ENCODE results near the gene PRDM2.
A peak's percentile ranks its signal among the peaks of the same experiment; 100 is the strongest.

PRDM2 gene

DNA sequence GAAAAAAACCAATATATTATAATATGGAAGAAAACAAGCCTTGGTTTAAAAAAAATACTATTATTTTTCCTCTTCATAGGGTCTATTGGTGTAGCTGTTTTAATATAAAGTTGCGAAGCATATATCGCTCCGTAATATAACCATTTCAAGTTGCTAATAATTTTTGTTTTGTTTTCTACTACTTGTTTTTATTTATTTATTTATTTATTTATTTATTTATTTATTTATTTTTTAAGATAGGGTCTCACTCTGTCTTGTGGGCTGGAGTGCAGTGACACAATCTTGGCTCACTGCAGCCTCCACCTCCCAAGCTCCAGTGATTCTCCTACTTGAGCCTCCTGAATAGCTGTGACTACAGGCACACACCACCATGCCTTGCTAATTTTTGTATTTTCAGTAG, 46.4 kb downstream of the PRDM2 start:
- DNase-seq: no peak

DNA sequence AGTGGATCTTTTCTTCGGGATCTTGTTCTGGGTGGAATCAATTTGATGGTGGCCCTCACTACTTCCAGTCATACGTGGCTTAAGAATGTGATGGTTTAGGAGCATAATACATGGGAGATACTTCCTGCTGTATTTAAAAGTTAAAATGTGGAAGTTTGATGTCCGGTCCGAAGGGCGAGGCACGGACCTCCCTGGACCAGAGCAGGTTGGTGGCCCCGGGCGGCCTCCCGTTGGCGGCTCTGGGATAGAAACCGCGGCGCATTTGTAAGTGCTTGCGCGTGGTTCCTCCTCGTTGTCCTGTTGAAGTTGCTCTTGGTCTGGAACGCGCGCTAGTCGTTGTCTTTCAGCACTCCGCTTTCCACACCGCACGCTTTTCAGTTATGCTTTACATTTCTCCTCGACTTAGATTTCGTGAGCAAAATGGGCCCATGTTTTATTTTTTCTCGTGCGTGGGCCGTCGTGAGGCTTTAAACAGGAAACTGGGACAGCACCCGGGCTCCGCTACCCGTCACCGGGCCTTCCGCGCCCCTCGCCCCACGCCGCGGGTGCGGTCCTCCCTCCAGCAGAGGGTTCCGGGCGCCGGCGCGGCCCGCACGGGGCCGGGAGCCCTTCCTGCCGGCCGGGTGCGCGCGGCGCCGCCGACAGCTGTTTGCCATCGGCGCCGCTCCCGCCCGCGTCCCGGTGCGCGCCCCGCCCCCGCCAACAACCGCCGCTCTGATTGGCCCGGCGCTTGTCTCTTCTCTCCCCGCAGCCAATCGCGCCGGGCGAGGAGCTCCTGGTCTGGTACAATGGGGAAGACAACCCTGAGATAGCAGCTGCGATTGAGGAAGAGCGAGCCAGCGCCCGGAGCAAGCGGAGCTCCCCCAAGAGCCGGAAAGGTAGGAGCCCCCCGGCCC, 48.9 kb downstream of the PRDM2 start:
- peak; percentile 89 for DNase-seq

DNA sequence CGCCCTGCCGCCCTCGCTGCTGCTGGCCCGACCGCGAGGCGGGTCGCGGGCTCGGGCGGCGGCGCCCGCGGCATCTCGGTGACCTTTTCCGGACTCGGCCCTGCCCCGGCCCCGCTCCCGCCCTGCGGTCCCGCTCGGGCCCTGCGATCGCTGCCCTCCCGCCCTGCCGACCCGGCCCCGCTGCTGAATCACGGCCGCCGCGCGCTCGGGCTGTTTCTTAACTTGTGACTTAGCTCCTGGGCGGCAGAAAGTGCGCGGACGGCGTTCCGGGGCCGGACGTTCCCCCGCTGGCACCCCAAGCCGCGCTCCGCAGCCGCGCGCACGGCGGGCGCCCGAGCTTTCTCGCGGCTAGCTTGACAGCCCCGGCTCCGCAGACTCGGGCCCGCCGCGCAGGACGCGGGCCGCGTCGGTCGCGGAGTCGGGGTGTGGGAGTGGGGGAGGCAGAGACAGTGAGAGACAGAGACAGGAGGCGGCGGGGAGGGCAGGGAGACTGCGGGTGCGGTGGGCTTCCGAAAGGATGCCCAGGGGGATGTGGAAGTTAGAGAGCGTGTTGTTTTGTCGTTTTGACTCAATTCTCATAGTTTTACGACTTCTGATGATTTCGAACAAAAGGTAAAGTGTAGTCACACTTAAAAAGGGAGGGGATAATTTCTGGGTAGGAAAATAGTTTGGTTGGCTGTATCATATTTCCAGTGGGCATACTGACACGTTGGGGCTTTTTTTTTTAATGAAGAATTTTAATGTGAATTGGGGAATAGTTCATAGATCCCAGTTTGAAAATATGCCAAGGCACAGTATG, 49.8 kb downstream of the PRDM2 start:
- DNase-seq: no peak

DNA sequence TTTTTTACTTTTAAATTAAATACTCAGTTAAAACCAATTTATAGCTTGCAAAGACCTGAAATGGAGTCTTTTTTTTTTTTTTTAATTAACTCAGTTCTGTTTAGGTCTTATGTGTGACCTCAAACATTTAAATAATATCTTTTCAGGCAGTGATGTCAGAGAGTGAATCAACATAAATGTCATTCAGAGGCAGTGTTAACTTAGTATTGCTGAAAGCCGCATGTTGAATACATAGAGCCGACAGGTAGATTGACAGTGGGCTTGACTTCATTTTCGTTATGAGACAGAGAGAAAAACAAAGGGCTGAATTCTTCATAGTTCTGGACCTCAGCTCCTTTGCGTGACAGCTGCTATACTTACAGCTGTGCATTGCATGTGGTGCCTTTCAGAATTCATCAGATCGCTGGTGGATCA, 51.5 kb downstream of the PRDM2 start:
- no peak for DNase-seq

DNA sequence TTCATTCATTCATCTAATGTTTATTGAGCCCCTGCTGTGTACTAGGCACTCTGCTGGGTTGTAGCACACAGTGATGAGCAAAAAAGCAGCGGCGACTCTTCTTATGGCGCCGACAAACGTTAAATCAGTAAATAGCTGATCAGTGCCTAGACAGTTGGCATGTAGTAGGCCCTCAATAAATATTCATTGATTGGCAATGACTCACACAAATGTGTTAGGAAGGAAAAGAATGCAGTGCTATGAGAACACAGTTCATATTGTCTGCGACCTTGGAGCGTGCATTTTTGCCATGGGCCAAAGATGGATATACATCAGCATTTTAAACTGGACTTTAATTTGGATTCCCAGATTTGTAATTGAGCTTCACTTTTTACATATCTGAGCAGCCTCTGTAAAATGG, 52.0 kb downstream of the PRDM2 start:
- no peak for DNase-seq

DNA sequence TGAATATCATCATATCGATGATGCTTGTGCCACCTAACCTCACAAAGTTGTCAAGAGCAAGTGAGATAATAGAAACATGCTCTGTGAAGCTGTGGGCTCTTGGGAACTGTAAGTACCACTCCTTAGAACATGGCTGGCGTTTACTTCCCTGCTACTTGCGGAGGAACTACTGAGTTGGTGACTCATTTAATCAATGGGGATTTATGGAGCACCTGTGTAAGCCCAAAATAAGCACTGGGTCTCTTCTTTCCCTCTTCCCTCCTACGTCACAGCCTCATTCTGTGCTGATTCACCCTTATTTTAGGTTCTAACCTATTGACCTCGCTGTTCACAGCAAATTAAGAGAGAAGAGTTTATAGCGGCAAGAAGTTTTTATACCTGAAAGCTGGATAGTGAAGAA, 52.9 kb downstream of the PRDM2 start:
- DNase-seq: no peak

DNA sequence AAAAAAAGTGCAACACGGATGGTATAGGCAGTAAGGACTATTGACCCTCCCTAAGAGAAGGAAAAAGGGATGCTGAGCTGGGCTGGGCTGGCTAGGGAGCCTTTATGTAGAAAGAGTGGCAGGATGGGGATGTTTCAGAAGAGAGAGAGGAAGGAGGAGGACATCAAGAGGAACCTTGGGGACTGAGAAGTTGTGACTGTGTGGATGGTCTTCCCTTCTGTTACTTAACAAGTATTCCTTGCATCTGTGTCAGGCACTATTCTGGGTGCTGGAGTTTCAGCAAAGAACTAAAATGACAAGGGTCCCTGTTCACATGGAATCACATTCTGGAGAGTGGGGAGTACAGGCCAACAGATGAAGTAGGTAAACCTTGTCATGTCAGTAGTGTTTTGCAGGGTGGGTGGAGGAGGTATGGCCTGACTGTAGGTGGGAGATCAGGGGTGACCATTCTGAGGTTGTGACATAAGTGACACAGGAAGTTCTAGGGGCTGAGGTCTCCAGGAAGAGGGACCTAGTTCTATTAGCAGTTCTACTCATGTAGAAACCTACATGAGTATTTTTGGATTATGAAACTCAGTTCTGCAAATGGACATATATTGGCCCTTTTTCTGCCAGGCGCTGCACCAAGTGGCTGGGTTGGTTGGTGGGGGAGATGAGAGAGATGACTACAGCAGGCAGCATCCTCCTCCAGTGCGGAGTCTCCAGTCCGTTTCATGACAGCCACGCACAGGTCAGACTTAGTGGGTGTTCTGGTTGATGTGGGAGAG, 53.8 kb downstream of the PRDM2 start:
- no peak for DNase-seq

DNA sequence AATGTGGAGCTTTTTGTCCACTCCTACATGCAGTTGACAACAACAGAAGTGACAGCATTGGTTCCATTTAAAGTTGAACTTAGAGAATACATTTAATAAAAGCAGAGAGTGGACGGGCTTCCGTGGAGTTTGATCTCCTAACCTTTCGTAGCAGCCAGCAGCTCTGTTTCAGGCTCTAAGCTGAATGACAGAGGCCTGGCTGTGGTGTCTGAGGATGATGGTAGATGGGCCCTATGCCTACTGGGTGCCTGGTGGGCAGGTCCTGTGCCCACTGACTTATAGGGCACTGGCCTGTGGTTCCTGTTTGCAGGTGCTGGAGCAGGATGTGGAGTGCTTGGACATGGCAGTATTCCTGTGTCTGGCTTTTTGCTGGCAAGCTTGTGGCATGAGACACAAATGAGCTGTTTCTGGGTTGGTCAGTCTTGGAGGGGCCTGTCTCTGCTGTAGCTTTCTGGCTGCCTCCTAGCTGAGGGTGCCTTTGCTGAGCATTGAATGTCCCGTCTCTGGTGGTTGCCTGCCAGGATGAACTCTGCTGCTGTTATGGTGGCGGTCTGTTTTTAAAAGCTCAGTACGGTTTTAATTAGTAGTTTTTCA, 54.6 kb downstream of the PRDM2 start:
- no peak for DNase-seq

DNA sequence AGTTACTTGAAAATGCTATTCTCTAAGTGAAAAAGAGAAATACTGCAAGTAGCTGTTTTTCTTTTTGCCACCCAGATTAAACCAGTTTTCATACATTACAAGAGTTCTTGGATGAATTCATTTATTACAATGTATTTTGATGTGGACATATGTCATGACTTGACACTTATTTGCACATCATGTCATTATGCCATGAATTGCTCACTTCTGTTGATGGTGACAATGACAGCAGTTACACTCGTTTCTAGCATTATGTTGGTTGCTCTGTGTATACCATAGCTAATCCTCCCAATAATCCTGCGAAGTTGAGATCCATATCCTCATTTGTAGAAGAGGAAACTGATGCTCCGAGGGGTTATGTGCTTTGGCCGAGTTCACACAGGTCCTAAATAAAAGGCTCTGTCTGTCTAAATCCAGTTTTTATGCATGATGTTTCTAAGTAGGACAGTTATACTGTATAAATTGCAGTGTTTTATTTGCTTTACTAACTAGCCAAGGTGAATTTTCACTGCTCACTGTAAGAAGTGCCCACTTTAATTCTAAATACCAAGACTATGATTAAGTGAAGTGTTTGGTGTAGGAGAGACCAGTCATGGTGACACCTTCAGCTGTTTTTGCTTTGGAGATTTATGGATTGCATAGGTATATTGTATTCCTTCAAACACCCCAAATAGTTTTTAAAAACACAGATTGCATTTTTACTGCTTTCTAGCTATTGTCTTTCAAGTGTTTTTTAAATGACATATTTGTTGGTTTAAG, 56.7 kb downstream of the PRDM2 start:
- no peak for DNase-seq

DNA sequence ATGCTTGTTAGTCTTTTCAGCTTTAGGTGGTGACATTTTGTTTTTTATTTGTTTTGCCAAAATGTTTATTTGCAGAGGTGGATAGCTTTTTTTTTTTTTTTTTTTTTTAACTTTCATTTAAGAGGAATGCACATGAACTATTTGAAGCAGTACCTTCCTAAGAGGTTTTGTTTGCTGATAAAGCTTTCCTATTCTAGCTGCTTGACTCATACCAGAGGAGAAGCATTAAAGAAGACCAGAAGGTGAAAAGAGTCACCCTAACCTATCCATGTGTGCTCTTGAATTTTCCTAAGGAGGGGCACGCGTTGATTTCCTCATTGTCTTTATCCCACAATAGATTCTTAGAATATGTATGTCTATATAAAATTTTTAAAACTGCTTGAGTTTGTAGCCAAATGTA, 57.7 kb downstream of the PRDM2 start:
- no peak for DNase-seq

DNA sequence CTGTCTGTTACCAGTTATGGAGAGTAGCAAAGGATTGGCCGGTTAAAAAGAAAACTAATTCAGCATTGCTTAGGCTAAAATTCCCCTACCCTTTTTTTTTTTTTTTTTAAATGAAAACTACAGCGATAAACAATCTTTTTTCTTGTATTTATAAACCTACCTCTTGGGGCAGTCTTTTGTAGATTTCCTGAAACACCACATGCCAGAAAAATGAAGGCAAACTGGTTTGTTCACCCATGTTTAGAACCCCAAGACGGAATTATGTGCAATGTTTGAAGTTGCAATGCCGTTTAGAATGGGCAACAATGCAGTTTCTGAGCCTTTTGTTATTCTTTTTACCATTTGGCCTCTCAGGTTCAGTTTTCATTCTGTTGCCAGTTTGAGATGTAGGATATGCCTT, 59.1 kb downstream of the PRDM2 start:
- DNase-seq: no peak

DNA sequence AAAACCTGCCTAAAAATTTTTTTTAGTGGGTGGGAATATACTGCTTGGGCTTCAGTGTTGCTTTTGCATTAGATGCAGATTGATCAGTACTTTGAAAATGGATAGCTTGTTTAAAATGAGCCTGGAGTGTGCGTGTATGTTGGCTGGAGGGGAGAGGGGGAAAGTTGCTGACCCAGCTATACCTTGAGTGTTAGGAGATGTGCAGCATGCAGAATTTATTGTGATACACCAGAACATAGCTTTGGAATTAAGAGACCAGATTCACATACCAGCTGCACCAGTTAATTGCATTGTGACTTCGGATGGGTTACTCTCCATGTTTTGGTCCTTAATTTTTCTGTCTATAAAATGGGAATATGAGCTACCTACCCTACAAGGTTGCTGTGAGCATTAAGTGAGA, 60.4 kb downstream of the PRDM2 start:
- no peak for DNase-seq

DNA sequence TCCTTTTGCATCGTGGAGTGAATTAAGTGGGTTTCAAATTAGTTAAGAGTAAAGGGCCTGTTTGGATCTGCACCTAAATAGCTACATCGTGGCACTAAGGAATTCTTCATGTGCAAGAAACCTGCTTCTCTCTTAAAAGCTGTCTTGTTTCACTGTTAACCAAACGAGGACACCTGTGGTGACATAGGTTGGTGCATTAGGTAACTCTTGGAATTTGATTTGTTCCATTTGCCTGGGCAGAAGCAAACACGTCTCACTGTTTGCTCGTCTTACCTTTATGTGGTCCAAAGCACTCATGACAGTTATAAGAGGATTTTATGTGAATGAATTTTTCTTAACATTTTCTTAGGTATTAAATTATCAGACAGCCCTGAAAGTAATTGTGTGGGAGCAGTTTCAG, 60.9 kb downstream of the PRDM2 start:
- no peak for DNase-seq

DNA sequence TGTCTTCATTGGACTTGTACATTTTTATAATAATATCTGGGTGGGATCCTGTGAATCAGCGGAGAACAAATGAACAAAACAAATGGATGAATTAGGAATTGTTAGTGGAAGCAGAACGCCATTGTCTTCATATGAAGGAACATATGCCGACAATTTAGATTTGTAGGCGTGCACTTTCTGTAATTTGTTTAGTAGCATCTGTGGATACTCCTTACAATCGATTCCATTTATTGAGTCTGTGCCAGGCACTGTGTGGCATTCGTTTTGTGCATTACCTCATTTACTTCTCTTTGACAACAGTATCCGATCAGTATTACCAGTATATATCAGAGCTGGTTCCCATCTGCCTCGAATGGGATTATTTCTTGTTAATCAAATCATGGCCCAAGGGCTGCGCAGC, 61.9 kb downstream of the PRDM2 start:
- no peak for DNase-seq

DNA sequence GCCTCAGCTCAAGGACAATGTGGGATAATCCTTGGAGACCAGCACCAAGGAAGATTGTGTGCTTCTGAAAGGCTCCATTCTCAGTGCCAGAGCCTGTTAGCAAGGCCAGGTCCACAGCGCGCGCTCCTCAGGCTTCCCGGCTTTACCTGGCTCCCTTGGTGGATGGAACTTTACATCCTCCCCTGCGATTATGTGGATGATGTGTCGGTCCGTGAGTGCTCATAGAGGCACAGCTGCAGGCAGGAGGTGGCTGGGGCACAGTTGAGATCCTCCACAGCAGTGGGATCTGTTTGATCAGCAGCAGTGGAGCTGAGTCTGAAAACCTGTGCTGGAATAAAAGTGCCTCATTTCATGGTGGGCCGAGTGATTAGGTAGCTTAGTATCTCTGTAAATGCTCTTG, 62.7 kb downstream of the PRDM2 start:
- DNase-seq: no peak

DNA sequence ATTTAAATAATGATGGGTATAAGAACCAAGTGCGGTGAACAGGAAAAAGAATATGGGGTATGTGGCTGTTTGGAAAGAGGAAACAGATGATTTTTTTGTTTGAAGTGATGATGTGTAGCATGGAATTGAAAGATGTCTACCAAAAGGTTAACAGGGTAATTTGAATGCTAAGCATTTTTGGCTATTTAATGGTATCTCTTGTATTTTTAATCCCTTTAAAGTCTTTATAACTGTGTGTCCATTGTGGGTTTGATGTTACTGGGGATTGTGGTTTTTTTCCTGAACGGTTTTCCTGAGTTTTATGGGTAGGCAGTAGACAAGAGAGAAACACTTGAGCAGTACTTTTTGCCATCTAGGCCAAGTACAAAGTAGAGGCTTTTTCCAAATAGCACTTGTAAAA, 63.2 kb downstream of the PRDM2 start:
- no peak for DNase-seq

DNA sequence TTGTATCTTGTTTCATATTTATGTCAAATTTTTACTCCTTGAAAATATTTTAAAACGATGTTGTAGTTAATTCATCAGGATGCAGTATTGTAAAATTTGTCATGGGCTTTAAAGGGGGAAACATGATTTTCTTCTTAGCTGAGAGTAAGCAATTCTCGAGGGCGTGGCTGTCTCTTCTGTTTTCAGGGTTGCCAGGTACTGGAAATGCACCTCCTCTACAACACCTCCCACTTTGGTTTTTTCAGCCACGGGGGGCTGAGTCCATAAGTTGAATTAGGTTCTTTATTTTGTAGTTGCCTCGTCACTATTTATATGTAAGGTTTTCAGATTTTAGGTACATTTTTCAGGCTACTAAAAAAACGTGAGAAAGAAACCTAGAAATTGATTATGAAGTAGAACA, 64.0 kb downstream of the PRDM2 start:
- no peak for DNase-seq

DNA sequence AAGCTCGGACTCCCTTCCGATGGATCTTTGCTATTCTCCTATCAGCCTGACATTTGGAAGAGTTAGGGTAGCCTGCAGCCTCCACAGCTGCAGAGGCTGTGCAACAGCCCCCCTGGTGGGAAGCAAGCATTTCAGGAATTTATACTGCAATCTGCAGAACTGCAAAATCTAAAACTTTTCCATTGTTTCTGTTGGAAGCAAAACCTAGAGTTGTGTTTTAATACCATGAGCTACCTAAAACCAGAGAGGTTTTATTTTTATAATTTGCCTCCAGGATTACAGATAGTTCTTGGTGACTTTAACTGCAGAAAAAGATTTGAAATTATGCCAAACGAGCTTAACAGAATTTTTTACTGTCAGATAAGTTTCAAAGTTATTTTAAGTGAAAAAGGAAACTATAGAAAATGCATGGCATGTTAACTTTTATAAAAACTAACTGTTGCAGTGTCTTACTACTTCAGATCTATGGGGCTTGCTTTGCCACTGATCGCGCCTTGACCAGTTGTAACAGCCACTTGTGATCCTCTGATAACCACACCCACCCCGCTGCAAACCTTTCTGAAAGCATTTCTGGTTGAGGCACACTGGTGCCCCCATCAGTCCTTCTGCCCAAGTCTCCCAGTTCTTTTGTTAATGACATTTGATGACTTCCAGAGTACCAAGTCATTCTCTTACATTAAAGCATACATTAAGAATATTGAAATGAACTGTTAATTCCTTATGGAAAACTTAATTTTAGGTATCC, 64.8 kb downstream of the PRDM2 start:
- DNase-seq: no peak

DNA sequence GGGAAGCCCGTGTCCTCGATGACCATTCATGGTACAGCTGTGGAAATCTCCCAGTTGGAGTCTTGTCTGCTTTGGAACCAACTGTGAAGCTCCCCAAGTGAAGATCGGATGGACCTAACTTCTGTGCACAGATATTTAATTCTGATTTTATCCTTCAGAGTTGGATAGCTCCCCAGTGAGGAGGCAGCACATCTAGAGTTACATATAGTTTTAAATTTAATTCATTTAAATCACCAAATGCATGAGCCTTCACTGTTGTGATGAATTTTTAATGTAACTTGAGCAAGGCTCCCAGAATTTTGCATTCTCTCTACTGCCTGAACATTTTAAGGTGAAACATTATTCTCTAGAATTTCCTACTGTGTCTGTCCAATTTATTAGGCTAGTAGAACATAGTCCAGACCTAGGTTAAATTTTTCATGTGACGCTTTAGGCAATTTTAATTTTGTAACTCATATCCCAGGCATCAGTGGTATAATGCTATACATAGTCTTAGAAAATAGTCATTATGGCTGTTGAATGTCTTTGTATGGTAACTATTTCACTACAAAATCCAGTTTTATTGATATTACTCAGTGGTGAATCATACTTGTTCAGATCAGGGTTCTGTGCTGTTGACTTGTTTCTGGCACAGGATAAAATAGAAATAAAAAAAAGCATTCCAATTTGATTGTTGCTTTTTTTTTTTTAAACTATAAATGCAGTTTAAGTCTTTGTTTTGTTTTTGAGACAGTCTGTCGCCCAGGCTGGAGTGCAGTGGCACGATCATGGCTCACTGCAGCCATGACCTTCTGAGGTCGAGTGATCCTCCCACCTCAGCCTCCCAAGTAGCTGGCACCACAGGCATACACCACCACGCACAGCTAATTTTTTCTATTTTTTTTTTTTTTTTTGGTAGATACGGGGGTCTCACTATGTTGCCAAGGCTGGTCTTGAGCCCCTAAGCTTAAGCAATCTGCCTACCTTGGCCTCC, 66.9 kb downstream of the PRDM2 start:
- no peak for DNase-seq

DNA sequence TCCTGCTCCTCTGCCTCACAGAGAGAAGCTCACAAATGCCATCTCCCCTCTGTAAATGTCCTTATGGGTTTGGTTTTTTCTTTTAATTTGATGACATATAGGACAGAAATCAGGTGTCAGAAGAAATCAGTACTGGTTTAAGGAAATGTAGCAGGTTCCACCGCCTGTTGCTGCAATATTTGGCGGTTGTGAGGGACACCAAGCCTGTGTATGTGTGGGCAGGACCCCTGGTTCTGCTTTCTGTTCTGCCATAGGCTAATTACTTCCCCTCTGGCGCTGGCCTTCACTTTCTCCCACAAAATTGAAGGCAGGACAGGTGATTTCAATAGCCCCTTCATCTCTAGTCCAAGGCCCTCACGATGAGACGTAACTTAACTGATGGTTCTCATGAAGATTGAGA, 69.2 kb downstream of the PRDM2 start:
- no peak for DNase-seq

All from NCI-H2029 (cell line).